Progenitor cell of endocrine pancreas (in vitro differentiated cells): ENCODE data around the gene WDR35. TPM values are rescaled to one million over a fixed set of nuclear protein-coding genes. Genes with fewer than 3 reads are reported as not detected.

Experiments
- DNase-seq: peaks from one replicate; pipeline ENCODE4 v3.0.0; 2021; ENCODE audit warnings: low spot score; ENCODE audit not compliant: unreplicated experiment
- H3K27ac Mint-ChIP-seq: 2 replicates; pipeline ENCODE4 v1.8.0; 2021; ENCODE audit warnings: mild to moderate bottlenecking, moderate library complexity, mixed read lengths
- H3K27me3 Mint-ChIP-seq: 2 replicates; pipeline ENCODE4 v1.8.0; 2021; ENCODE audit warnings: mixed read lengths
- H3K36me3 Mint-ChIP-seq: 2 replicates; pipeline ENCODE4 v1.8.0; 2022; ENCODE audit warnings: mixed read lengths; ENCODE audit not compliant: insufficient read depth
- H3K4me1 Mint-ChIP-seq: 2 replicates; pipeline ENCODE4 v1.8.0; 2021; ENCODE audit warnings: low read depth, mixed read lengths
- H3K4me3 Mint-ChIP-seq: 2 replicates; pipeline ENCODE4 v1.8.0; 2021; ENCODE audit warnings: low read depth, mild to moderate bottlenecking, moderate library complexity, mixed read lengths
- H3K9me3 Mint-ChIP-seq: 2 replicates; pipeline ENCODE4 v1.8.0; 2021; ENCODE audit warnings: low read depth, mixed read lengths
- total RNA-seq: library from RNA; stranded (reverse); gene quantifications from 2 replicates; pipeline ENCODE4 v1.2.1, GENCODE V29; 2021
- TF ChIP-seq, protein P1 (sequence below): fragments of 200-600 bp; sonication (generic); IDR thresholded peaks from one replicate; pipeline ENCODE4 v1.5.0; 2021; ENCODE audit warnings: antibody characterized with exemption, mild to moderate bottlenecking; ENCODE audit not compliant: unreplicated experiment

The WDR35 gene
- total RNA-seq, 1 donor from 2014 or later, result 16.5 TPM

DNA sequence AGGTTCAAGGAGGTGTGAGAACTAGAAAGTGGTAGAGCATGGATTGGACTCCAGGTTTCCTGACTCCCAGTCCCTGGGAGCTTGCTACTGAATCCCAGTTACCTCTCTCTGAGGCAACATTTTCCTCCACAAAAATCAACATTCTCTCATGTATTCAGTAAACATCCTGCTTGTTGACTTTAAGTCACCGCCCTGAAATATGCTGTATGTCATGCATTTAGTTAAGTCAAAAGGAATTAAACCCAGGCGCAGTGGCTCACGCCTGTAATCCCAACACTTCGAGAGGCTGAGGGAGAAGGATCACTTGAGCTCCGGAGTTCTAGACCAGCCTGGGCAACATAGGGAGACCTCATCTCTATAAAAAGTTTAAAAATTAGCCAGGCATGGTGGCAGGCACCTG is 18.8 kb upstream of the WDR35 start:
- DNase-seq, result no peak
- TF ChIP-seq, protein P1, sequence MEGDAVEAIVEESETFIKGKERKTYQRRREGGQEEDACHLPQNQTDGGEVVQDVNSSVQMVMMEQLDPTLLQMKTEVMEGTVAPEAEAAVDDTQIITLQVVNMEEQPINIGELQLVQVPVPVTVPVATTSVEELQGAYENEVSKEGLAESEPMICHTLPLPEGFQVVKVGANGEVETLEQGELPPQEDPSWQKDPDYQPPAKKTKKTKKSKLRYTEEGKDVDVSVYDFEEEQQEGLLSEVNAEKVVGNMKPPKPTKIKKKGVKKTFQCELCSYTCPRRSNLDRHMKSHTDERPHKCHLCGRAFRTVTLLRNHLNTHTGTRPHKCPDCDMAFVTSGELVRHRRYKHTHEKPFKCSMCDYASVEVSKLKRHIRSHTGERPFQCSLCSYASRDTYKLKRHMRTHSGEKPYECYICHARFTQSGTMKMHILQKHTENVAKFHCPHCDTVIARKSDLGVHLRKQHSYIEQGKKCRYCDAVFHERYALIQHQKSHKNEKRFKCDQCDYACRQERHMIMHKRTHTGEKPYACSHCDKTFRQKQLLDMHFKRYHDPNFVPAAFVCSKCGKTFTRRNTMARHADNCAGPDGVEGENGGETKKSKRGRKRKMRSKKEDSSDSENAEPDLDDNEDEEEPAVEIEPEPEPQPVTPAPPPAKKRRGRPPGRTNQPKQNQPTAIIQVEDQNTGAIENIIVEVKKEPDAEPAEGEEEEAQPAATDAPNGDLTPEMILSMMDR, result no peak
- Mint-ChIP-seq H3K4me3 (no peak overlapping the region), H3K4me1 (peaks cover 10% of the 10 kb centered on the region), H3K9me3 (no peaks in the 10 kb centered on the region), H3K27me3 (peaks cover 37% of the 10 kb centered on the region), H3K27ac (no peak overlapping the region), H3K36me3 (no peaks in the 10 kb centered on the region)

DNA sequence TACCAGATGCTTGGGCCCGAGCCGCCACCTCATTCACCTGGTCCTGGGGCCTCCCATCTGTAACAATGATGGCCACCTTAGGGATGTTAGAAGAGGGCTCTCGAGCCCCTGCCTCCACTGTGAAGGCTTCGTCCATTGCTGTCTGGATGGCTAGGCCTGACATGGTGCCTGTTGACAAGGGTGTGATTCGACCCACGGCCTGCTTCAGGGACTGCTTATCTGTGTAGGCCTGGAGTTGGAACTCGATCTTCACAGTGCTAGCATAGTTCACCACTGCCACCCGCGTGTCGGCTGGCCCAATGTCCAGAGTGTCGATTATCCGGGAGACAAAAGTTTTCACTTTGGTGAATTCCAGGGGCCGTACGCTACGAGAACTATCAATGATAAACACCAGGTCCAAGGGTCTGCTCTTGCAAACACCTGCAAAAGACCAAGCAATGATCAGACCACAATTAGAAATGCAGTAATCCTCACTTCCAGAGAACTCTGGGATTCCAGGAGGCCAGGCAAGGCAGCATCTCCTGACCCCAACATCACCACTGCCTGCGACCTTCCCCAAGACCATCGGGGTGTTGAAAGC is 16.1 kb upstream of the WDR35 start:
- Mint-ChIP-seq H3K27me3 (peaks cover 16% of the 10 kb centered on the region), H3K36me3 (no peaks in the 10 kb centered on the region), H3K4me1 (peaks cover 4% of the 10 kb centered on the region), H3K4me3 (no peak overlapping the region), H3K9me3 (no peaks in the 10 kb centered on the region), H3K27ac (no peak overlapping the region)
- TF ChIP-seq, protein P1, result no peak
- no peak for DNase-seq

DNA sequence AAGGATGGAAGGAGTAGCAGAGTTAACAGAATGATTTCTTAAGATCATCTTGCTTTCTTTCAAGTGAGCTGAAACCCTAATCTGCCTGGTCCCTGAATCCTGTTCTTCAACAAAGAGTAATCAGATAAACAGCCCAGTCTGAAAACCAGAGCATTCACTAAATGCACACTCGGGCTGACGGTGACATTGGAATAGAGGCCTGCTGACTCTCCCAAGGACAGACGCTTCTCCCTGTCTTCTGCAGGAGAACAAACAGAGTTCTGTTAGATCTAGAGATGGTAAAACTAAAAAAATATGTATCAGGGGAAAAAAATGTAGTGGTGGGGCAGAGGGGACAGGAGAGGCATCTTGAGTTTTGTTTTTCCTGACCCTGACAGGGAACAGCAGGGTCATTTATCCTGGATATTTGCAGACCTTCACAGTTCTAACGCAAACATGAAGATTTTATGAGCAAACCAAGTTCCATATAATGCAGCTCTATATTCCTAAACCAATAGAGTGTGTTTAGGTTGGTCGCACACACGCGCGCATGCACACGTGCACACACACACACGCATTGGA is 15.2 kb upstream of the WDR35 start:
- no peak overlapping the region for H3K27ac Mint-ChIP-seq
- H3K9me3 Mint-ChIP-seq, result no peaks in the 10 kb centered on the region
- no peak for DNase-seq
- H3K27me3 Mint-ChIP-seq, result peaks cover 8% of the 10 kb centered on the region
- TF ChIP-seq, protein P1, result no peak
- H3K4me3 Mint-ChIP-seq, result no peak overlapping the region
- H3K36me3 Mint-ChIP-seq, result no peaks in the 10 kb centered on the region
- peaks cover 4% of the 10 kb centered on the region for H3K4me1 Mint-ChIP-seq

DNA sequence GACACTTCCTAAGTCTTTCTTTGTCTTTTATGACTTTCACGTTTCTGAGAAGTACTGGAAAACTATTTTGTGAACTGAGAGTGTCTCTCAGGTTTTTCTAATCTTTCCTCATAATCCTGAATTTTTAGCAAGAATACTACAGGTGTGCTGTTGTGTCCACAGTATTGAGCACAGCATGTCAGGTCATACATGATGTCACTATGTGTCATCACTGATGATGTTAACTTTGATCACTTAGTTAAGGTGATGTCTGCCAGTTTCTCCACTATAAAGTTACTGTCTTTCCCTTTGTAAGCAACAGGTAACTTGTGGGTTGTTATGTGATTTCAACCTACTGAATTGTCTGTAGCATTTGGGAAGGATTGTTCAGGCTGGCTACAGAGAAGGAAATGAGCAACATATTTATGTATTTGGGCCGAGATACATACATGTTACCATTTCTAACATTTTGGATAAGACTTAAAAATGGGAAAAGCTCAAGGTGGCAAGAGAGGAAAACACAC is 11.5 kb upstream of the WDR35 start:
- TF ChIP-seq, protein P1, result no peak
- DNase-seq, result no peak
- peaks cover 2% of the 10 kb centered on the region for H3K4me1 Mint-ChIP-seq
- H3K9me3 Mint-ChIP-seq, result no peaks in the 10 kb centered on the region
- no peaks in the 10 kb centered on the region for H3K36me3 Mint-ChIP-seq
- no peak overlapping the region for H3K4me3 Mint-ChIP-seq
- H3K27ac Mint-ChIP-seq, result no peak overlapping the region
- no peaks in the 10 kb centered on the region for H3K27me3 Mint-ChIP-seq

DNA sequence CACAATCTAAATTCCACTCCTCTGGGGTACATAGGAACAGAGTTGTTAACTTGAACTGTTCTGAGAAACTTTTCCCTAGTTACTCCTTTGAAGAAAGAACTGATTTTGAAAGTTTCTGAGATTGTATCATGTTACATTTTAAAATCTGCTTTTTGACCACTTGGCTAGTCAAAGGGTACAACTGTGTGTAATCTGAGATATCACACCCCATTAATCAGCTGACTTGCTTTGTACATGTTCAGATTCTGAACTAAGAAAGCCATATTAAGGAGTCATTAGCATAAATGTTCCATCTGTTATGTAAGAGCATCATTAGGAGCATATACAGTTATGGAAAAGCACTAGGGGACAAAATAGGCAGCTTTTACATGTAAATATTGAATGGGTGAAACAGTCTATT is 3.8 kb upstream of the WDR35 start:
- Mint-ChIP-seq H3K4me3 (no peak overlapping the region), H3K9me3 (no peaks in the 10 kb centered on the region), H3K27ac (no peak overlapping the region), H3K36me3 (no peaks in the 10 kb centered on the region), H3K27me3 (no peaks in the 10 kb centered on the region), H3K4me1 (peaks cover 13% of the 10 kb centered on the region)
- no peak for DNase-seq
- TF ChIP-seq, protein P1, result no peak
